Nephron progenitor cell (in vitro differentiated cells): ENCODE results near the gene AP3S1.

Experiments used
- DNase-seq: peaks from one replicate; pipeline ENCODE4 v3.0.0; 2021
- H3K27ac Mint-ChIP-seq: 2 replicates; pipeline ENCODE4 v1.8.0; 2021; ENCODE audit warnings: mild to moderate bottlenecking, moderate library complexity, mixed read lengths
- H3K27me3 Mint-ChIP-seq: 2 replicates; pipeline ENCODE4 v1.8.0; 2021; ENCODE audit warnings: mild to moderate bottlenecking, low read depth, mixed read lengths; ENCODE audit not compliant: poor library complexity
- H3K36me3 Mint-ChIP-seq: 2 replicates; pipeline ENCODE4 v1.8.0; 2021; ENCODE audit warnings: low read depth, mixed read lengths
- H3K4me1 Mint-ChIP-seq: 2 replicates; pipeline ENCODE4 v1.8.0; 2021; ENCODE audit warnings: mixed read lengths
- H3K4me3 Mint-ChIP-seq: 2 replicates; pipeline ENCODE4 v1.8.0; 2021; ENCODE audit warnings: mild to moderate bottlenecking, moderate library complexity, mixed read lengths
- H3K9me3 Mint-ChIP-seq: 2 replicates; pipeline ENCODE4 v1.8.0; 2021; ENCODE audit warnings: mild to moderate bottlenecking, moderate library complexity, mixed read lengths
- TF ChIP-seq, protein P1 (sequence below): fragments of 200-600 bp; sonication (generic); IDR thresholded peaks from 2 replicates; pipeline ENCODE4 v1.5.0; 2021; ENCODE audit warnings: antibody characterized with exemption

AP3S1 gene

GRCh38 chr5:115829913-115830312 lies 11.8 kb upstream of the AP3S1 start:
- Mint-ChIP-seq H3K4me1 (no peaks in the 10 kb centered on the region), H3K27ac (no peak overlapping the region), H3K27me3 (peaks cover 3% of the 10 kb centered on the region), H3K36me3 (peaks cover 44% of the 10 kb centered on the region), H3K9me3 (peaks cover 25% of the 10 kb centered on the region), H3K4me3 (no peak overlapping the region)
- TF ChIP-seq, protein P1, sequence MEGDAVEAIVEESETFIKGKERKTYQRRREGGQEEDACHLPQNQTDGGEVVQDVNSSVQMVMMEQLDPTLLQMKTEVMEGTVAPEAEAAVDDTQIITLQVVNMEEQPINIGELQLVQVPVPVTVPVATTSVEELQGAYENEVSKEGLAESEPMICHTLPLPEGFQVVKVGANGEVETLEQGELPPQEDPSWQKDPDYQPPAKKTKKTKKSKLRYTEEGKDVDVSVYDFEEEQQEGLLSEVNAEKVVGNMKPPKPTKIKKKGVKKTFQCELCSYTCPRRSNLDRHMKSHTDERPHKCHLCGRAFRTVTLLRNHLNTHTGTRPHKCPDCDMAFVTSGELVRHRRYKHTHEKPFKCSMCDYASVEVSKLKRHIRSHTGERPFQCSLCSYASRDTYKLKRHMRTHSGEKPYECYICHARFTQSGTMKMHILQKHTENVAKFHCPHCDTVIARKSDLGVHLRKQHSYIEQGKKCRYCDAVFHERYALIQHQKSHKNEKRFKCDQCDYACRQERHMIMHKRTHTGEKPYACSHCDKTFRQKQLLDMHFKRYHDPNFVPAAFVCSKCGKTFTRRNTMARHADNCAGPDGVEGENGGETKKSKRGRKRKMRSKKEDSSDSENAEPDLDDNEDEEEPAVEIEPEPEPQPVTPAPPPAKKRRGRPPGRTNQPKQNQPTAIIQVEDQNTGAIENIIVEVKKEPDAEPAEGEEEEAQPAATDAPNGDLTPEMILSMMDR, result no peak
- no peak for DNase-seq

- DNase-seq, result peak; percentile 26
- Mint-ChIP-seq H3K27me3 (no peaks in the 10 kb centered on the region), H3K27ac (no peak overlapping the region), H3K4me1 (no peaks in the 10 kb centered on the region), H3K4me3 (no peak overlapping the region), H3K9me3 (peaks cover 11% of the 10 kb centered on the region), H3K36me3 (peaks cover 46% of the 10 kb centered on the region)
- TF ChIP-seq, protein P1, result peak; percentile 78
These were observed 10.5 kb upstream of the AP3S1 start for GRCh38 chr5:115831163-115831768.

- TF ChIP-seq, protein P1, result no peak
- Mint-ChIP-seq H3K27ac (peak overlapping the region; percentile 53), H3K4me3 (no peak overlapping the region), H3K4me1 (peaks cover 23% of the 10 kb centered on the region), H3K27me3 (no peaks in the 10 kb centered on the region), H3K36me3 (peaks cover 34% of the 10 kb centered on the region), H3K9me3 (no peaks in the 10 kb centered on the region)
- no peak for DNase-seq
These were observed 6.3 kb upstream of the AP3S1 start for GRCh38 chr5:115835481-115835880.

DNA sequence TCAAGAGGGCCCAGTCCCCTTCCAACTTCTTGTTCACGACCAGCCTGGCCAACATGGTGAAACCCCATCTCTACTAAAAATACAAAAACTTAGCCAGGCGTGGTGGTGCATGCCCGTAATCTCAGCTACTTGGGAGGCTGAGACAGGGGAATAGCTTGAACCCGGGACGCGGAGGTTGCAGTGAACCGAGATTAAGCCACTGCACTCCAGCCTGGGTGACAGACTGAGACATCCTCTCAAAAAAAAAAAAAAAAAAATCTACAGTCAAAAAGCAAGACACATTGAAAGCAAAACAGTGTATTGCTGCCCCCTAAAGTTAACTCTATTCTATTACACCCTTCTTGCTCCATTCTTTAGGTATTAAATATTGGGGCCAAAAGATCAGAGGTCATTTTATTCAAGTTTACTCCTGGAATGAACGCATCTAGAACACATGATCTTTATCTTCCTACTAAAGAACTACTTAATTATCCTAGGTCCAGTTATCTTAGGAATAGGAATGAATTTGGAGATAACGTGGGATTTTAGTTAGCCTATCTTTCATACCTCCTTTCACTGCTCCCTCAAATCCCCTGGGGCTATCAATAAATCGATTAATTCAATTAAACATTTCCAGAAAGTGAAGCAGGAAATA lies 2.7 kb upstream of the AP3S1 start:
- Mint-ChIP-seq H3K4me1 (peaks cover 38% of the 10 kb centered on the region), H3K9me3 (no peaks in the 10 kb centered on the region), H3K4me3 (peak overlapping the region; percentile 98), H3K36me3 (peaks cover 27% of the 10 kb centered on the region), H3K27me3 (no peaks in the 10 kb centered on the region), H3K27ac (no peak overlapping the region)
- DNase-seq, result no peak
- TF ChIP-seq, protein P1, result peak; percentile 58

DNA sequence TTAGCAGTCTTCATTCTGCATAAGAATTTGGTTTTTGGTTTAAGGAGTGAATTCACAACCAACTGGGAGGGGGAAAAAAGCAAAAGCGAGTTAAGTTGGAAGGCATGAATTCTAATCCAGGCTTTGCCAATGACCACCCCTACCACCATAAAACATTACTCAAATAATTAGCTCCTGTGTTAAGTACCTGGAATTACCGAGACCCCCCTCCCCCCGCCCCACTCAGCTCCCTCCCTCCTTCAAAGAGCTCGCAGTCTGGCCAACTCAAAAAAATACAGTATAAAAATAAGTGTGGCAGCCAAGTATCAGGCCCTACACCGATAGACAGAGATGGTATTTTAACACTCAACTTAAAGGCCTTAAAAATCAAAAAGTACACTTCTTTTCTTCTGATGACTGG lies 862 bp upstream of the AP3S1 start:
- H3K4me1 Mint-ChIP-seq, result peaks cover 52% of the 10 kb centered on the region
- DNase-seq, result no peak
- TF ChIP-seq, protein P1, result no peak
- no peaks in the 10 kb centered on the region for H3K9me3 Mint-ChIP-seq
- H3K4me3 Mint-ChIP-seq, result peak overlapping the region; percentile 98
- peaks cover 3% of the 10 kb centered on the region for H3K27me3 Mint-ChIP-seq
- peak overlapping the region; percentile 100 for H3K27ac Mint-ChIP-seq
- peaks cover 21% of the 10 kb centered on the region for H3K36me3 Mint-ChIP-seq
